IMR-90 (cell line): ENCODE data around the gene NR6A1. TPM values are rescaled to one million over a fixed set of nuclear protein-coding genes. Genes with fewer than 3 reads are reported as not detected.

ENCODE experiments used
- ATAC-seq: fragments of 200-7000 bp; cut with Tn5 transposase; 2 replicates; pipeline ENCODE4 v1.9.1; 2020; ENCODE audit warnings: low read depth, mild to moderate bottlenecking, moderate library complexity
- BruUV-seq: library from RNA; stranded (reverse); fragments of 400-500 nt; replicated peaks from 2 replicates; lab custom pipeline; 2021; lab: Mats Ljungman, UMichigan
- CTCF ChIA-PET: fragments of 300-600 bp; formaldehyde crosslinking; extraction: SDS; loops from one replicate; lab custom pipeline; 2021; ENCODE audit warnings: antibody characterized with exemption; lab: Yijun Ruan, JAX
- POLR2A ChIA-PET: fragments of 300-600 bp; sonication (Branson Sonifier 250); formaldehyde crosslinking; loops from one replicate; lab custom pipeline; 2022; ENCODE audit warnings: antibody characterized with exemption; ENCODE audit not compliant: unreplicated experiment; lab: Charles Lee
- DNase-seq: peaks from one replicate; pipeline ENCODE4 v3.0.0; 2013
- H2AFZ ChIP-seq: replicated peaks from 2 replicates; pipeline ENCODE3; 2013; ENCODE audit warnings: low read length, mild to moderate bottlenecking; ENCODE audit not compliant: poor library complexity
- H2AK5ac ChIP-seq: 2 replicates; pipeline ENCODE4 v1.6.1; 2013; ENCODE audit warnings: low read depth, low read length, inconsistent platforms
- H2AK9ac ChIP-seq: replicated peaks from 2 replicates; pipeline ENCODE3; 2013; ENCODE audit warnings: mild to moderate bottlenecking, low read depth, low read length, moderate library complexity; ENCODE audit not compliant: poor library complexity
- H2BK120ac ChIP-seq: 2 replicates; pipeline ENCODE4 v1.6.1; 2013; ENCODE audit warnings: low read depth, low read length, inconsistent platforms
- H2BK15ac ChIP-seq: 3 replicates; pipeline ENCODE4 v1.6.1; 2013; ENCODE audit warnings: low read depth, low read length, inconsistent platforms
- H2BK20ac ChIP-seq: 2 replicates; pipeline ENCODE4 v1.6.1; 2013; ENCODE audit warnings: low read depth, mild to moderate bottlenecking, inconsistent platforms, low read length, moderate library complexity
- H2BK5ac ChIP-seq: 2 replicates; pipeline ENCODE4 v1.6.1; 2013; ENCODE audit warnings: mild to moderate bottlenecking, low read depth, low read length, inconsistent platforms; ENCODE audit not compliant: poor library complexity, severe bottlenecking
- H3K14ac ChIP-seq: replicated peaks from 2 replicates; pipeline ENCODE4 v1.6.1; 2013; ENCODE audit warnings: low read depth, low read length, inconsistent platforms
- H3K18ac ChIP-seq: 2 replicates; pipeline ENCODE4 v1.6.1; 2013; ENCODE audit warnings: low read depth, low read length, control low read depth
- H3K23ac ChIP-seq: 2 replicates; pipeline ENCODE4 v1.6.1; 2013; ENCODE audit warnings: low read depth, low read length, inconsistent platforms
- H3K27ac ChIP-seq: 2 replicates; pipeline ENCODE4 v1.5.1; 2013; ENCODE audit warnings: mild to moderate bottlenecking, control low read depth, low read length; ENCODE audit not compliant: insufficient read depth
- H3K27me3 ChIP-seq: 2 replicates; pipeline ENCODE4 v1.6.1; 2013; ENCODE audit warnings: low read length; ENCODE audit not compliant: control insufficient read depth, insufficient read depth
- H3K36me3 ChIP-seq: 2 replicates; pipeline ENCODE4 v1.6.1; 2013; ENCODE audit warnings: low read length, mixed read lengths; ENCODE audit not compliant: control insufficient read depth, insufficient read depth
- H3K4ac ChIP-seq: 2 replicates; pipeline ENCODE4 v1.6.1; 2013; ENCODE audit warnings: low read depth, low read length, inconsistent platforms
- H3K4me1 ChIP-seq: 2 replicates; pipeline ENCODE4 v1.6.1; 2013; ENCODE audit warnings: low read length, mixed read lengths; ENCODE audit not compliant: control insufficient read depth, insufficient read depth
- H3K4me2 ChIP-seq: 2 replicates; pipeline ENCODE4 v1.6.1; 2013; ENCODE audit warnings: low read depth, mild to moderate bottlenecking, control low read depth, low read length, moderate library complexity
- H3K4me3 ChIP-seq: 2 replicates; pipeline ENCODE4 v1.5.1; 2013; ENCODE audit warnings: low read depth, mild to moderate bottlenecking, control low read depth, low read length, moderate library complexity; ENCODE audit not compliant: insufficient read depth
- H3K56ac ChIP-seq: 2 replicates; pipeline ENCODE4 v1.6.1; 2013; ENCODE audit warnings: low read length, inconsistent platforms; ENCODE audit not compliant: insufficient read depth; ENCODE audit errors: extremely low read depth
- H3K79me1 ChIP-seq, 2 experiments: 2 replicates each; pipeline ENCODE4 v1.6.1; 2013; ENCODE audit warnings: low read length in 2 of 2, inconsistent platforms in 1 of 2, low read depth in 1 of 2
- H3K9ac ChIP-seq: 2 replicates; pipeline ENCODE4 v1.6.1; 2013; ENCODE audit warnings: low read depth, low read length, control low read depth
- H3K9me1 ChIP-seq: 2 replicates; pipeline ENCODE4 v1.6.1; 2013; ENCODE audit warnings: low read length, inconsistent platforms; ENCODE audit not compliant: insufficient read depth
- H3K9me3 ChIP-seq: 2 replicates; pipeline ENCODE4 v1.6.1; 2013; ENCODE audit warnings: low read length; ENCODE audit not compliant: control insufficient read depth, insufficient read depth
- H4K20me1 ChIP-seq: 2 replicates; pipeline ENCODE4 v1.6.1; 2013; ENCODE audit warnings: low read length, inconsistent platforms; ENCODE audit not compliant: insufficient read depth
- H4K5ac ChIP-seq: 2 replicates; pipeline ENCODE4 v1.6.1; 2013; ENCODE audit warnings: mild to moderate bottlenecking, low read depth, low read length, control low read depth
- H4K8ac ChIP-seq, 2 experiments: 2 replicates each; pipeline ENCODE4 v1.6.1; 2013; ENCODE audit warnings: low read depth in 2 of 2, low read length in 2 of 2, control low read depth in 1 of 2, inconsistent platforms in 1 of 2
- H4K91ac ChIP-seq: 2 replicates; pipeline ENCODE4 v1.6.1; 2013; ENCODE audit warnings: low read depth, low read length, inconsistent platforms; ENCODE audit not compliant: insufficient read depth
- MAZ ChIP-seq: IDR thresholded peaks from 2 replicates; pipeline ENCODE4 v1.6.1; 2012; ENCODE audit warnings: low read depth, mild to moderate bottlenecking, low read length, improper control_type of control experiment, moderate library complexity, borderline replicate concordance
- MXI1 ChIP-seq: IDR thresholded peaks from 2 replicates; pipeline ENCODE4 v1.6.1; 2012; ENCODE audit warnings: low read depth, mild to moderate bottlenecking, low read length, moderate library complexity, borderline replicate concordance
- NFE2L2 ChIP-seq: fragments of 150-350 bp; IDR thresholded peaks from 2 replicates; pipeline ENCODE4 v1.6.1; 2016; ENCODE audit warnings: low read depth, mild to moderate bottlenecking, low read length
- RFX5 ChIP-seq: IDR thresholded peaks from 2 replicates; pipeline ENCODE4 v1.8.0; 2012; ENCODE audit warnings: low read depth, mild to moderate bottlenecking, low read length, moderate library complexity
- WGBS, 2 experiments: methylation state at CpG; one replicate each; pipeline versions ENCODE4 v1.1.5 to v1.1.7; 2013; ENCODE audit warnings: missing lambda C conversion rate in 2 of 2; ENCODE audit not compliant: insufficient read length in 1 of 2; ENCODE audit errors: extremely low coverage in 2 of 2; 5-methylcytosine and 5-hydroxymethylcytosine counted together
- dilution Hi-C: fragments of 300-500 bp; cut with HindIII; formaldehyde crosslinking; loops from one replicate; pipeline ENCODE4 v1.14.3; 2018; ENCODE audit warnings: low sequenced_read_pairs; ENCODE audit not compliant: unreplicated experiment
- in situ Hi-C: fragments of 300-500 bp; cut with MboI; formaldehyde crosslinking; loops from 3 replicates; pipeline ENCODE4 v1.14.3; 2019; ENCODE audit warnings: low sequenced_read_pairs, inconsistent platforms, mixed read lengths
- intact Hi-C: fragments of 100-400 bp; cut with micrococcal nuclease; formaldehyde crosslinking; loops from 2 replicates; pipeline ENCODE4 v1.10.0; 2022
- polyA plus RNA-seq, 3 experiments: library from polyadenylated mRNA; depleted of rRNA; stranded (reverse); fragments of >200 nt; gene quantifications; 2 replicates each; pipeline ENCODE4 v1.2.3, GENCODE V29; 2012; ENCODE audit warnings: low replicate concordance in 1 of 3
- total RNA-seq: library from RNA; depleted of rRNA; stranded (reverse); fragments of >200 nt; gene quantifications from 2 replicates; pipeline ENCODE4 v1.2.3, GENCODE V29; 2012
- TF ChIP-seq, protein P1 (sequence below): fragments of 150-350 bp; IDR thresholded peaks from 2 replicates; pipeline ENCODE4 v1.6.1; 2017; ENCODE audit warnings: mild to moderate bottlenecking, antibody characterized with exemption, low read length, low read depth
- TF ChIP-seq, protein P2 (sequence below): fragments of 150-350 bp; IDR thresholded peaks from 2 replicates; pipeline ENCODE4 v1.6.1; 2016; ENCODE audit warnings: low read depth, mild to moderate bottlenecking, low read length, moderate library complexity, borderline replicate concordance
- TF ChIP-seq, protein P3 (sequence below): conservative IDR thresholded peaks from 2 replicates; pipeline ENCODE4 v1.5.1; 2012; ENCODE audit warnings: mild to moderate bottlenecking, low read depth, low read length, improper control_type of control experiment

The NR6A1 gene
- total and polyA plus RNA-seq, 2 of the 4 experiments (the other 2 are of a cell fraction), result 0.14 to 0.36 TPM

DNA sequence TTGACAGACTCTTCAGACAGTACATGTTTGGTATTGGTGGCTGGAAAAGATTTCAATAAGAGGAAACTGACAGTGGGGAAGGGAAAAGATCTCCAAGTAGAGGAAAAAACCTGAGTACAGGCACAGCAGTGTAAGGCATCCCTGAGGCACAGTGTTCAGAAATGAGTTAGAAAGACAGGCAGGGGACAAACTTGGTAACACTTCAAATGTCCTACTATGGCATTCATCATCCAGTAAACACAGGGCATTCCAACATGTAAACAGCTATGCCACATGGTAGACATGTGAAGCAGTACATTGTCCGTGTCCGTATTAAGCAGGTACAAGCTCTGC lies 218.9 kb downstream of the NR6A1 start:
- no peak for DNase-seq
- H4K5ac ChIP-seq, result peak overlapping the region; percentile 62; the same call in 1 of the 2 replicates
- peak overlapping the region; percentile 93 for H2AK5ac ChIP-seq
- dilution Hi-C loops (no loop called here), intact Hi-C loops (loop anchor here (5.0 kb wide), 2 partner anchors 105 to 200 kb away; no protein-coding TSS in a partner anchor), in situ Hi-C loops (loop anchor here (5.0 kb wide), 1 partner anchor 160 kb away; no protein-coding TSS in a partner anchor)
- H3K4ac ChIP-seq, result peak overlapping the region; percentile 82
- WGBS, 2 experiments, result no CpG with 5 or more reads among the region's 2 CpGs
- H3K9me3 ChIP-seq, result no peaks in the 10 kb centered on the region
- H3K14ac ChIP-seq, result peak overlapping the region; percentile 62
- peak overlapping the region; percentile 5 for H3K4me2 ChIP-seq
- no peaks in the 10 kb centered on the region for H3K27me3 ChIP-seq
- TF ChIP-seq MAZ (no peak), MXI1 (no peak), NFE2L2 (no peak), RFX5 (no peak)
- TF ChIP-seq, protein P1, sequence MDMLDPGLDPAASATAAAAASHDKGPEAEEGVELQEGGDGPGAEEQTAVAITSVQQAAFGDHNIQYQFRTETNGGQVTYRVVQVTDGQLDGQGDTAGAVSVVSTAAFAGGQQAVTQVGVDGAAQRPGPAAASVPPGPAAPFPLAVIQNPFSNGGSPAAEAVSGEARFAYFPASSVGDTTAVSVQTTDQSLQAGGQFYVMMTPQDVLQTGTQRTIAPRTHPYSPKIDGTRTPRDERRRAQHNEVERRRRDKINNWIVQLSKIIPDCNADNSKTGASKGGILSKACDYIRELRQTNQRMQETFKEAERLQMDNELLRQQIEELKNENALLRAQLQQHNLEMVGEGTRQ, result no peak
- TF ChIP-seq, protein P2, sequence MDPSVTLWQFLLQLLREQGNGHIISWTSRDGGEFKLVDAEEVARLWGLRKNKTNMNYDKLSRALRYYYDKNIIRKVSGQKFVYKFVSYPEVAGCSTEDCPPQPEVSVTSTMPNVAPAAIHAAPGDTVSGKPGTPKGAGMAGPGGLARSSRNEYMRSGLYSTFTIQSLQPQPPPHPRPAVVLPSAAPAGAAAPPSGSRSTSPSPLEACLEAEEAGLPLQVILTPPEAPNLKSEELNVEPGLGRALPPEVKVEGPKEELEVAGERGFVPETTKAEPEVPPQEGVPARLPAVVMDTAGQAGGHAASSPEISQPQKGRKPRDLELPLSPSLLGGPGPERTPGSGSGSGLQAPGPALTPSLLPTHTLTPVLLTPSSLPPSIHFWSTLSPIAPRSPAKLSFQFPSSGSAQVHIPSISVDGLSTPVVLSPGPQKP, result no peak
- TF ChIP-seq, protein P3, sequence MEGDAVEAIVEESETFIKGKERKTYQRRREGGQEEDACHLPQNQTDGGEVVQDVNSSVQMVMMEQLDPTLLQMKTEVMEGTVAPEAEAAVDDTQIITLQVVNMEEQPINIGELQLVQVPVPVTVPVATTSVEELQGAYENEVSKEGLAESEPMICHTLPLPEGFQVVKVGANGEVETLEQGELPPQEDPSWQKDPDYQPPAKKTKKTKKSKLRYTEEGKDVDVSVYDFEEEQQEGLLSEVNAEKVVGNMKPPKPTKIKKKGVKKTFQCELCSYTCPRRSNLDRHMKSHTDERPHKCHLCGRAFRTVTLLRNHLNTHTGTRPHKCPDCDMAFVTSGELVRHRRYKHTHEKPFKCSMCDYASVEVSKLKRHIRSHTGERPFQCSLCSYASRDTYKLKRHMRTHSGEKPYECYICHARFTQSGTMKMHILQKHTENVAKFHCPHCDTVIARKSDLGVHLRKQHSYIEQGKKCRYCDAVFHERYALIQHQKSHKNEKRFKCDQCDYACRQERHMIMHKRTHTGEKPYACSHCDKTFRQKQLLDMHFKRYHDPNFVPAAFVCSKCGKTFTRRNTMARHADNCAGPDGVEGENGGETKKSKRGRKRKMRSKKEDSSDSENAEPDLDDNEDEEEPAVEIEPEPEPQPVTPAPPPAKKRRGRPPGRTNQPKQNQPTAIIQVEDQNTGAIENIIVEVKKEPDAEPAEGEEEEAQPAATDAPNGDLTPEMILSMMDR, result no peak
- CTCF ChIA-PET, result interaction anchor here (0.7 to 4.8 kb wide), 13 partner anchors 12 to 160 kb away, joined by 3 to 23 read pairs (median 5); no protein-coding TSS in a partner anchor
- peak overlapping the region; percentile 90; the same call in 2 of the 3 replicates for H2BK15ac ChIP-seq
- H3K4me1 ChIP-seq, result peaks cover 19% of the 10 kb centered on the region
- peaks cover 20% of the 10 kb centered on the region for H3K9me1 ChIP-seq
- H3K4me3 ChIP-seq, result no peak overlapping the region
- no peaks in the 10 kb centered on the region for H4K20me1 ChIP-seq
- H2BK120ac ChIP-seq, result peak overlapping the region; percentile 75
- no peaks in the 10 kb centered on the region for H3K79me1 ChIP-seq
- H3K36me3 ChIP-seq, result no peaks in the 10 kb centered on the region
- H3K27ac ChIP-seq, result no peak overlapping the region
- no peak overlapping the region for H2AK9ac ChIP-seq
- peak overlapping the region; percentile 73 for H2AFZ ChIP-seq
- peak overlapping the region; percentile 94; the same call in 1 of the 2 replicates for H3K18ac ChIP-seq
- peak overlapping the region; percentile 87 for H2BK5ac ChIP-seq
- BruUV-seq, result no TSS peak
- peak overlapping the region; percentile 77 for H2BK20ac ChIP-seq
- H4K91ac ChIP-seq, result peak overlapping the region; percentile 67
- H3K56ac ChIP-seq, result peak overlapping the region; percentile 25; the same call in 1 of the 2 replicates
- H3K9ac ChIP-seq, result peak overlapping the region; percentile 46; the same call in 1 of the 2 replicates
- peak overlapping the region; percentile 24 to 60; a peak in 3 of 4 replicates for H4K8ac ChIP-seq
- POLR2A ChIA-PET, result no interaction called here
- H3K23ac ChIP-seq, result peak overlapping the region; percentile 19
- ATAC-seq, result peak; percentile 15
